NCI-H510A treated with DMSO at 0.1 percent for 48 hours (cell line): ENCODE results near the gene IL15RA.
"Not testable (repeated sequence)": the region's sequence is repeated elsewhere in the genome, so short reads cannot be mapped to it uniquely, and the experiment has no call there.

ENCODE experiments used
- DNase-seq: peaks from one replicate; lab custom pipeline; 2025; lab: John Stamatoyannopoulos, UW

The IL15RA gene

DNA sequence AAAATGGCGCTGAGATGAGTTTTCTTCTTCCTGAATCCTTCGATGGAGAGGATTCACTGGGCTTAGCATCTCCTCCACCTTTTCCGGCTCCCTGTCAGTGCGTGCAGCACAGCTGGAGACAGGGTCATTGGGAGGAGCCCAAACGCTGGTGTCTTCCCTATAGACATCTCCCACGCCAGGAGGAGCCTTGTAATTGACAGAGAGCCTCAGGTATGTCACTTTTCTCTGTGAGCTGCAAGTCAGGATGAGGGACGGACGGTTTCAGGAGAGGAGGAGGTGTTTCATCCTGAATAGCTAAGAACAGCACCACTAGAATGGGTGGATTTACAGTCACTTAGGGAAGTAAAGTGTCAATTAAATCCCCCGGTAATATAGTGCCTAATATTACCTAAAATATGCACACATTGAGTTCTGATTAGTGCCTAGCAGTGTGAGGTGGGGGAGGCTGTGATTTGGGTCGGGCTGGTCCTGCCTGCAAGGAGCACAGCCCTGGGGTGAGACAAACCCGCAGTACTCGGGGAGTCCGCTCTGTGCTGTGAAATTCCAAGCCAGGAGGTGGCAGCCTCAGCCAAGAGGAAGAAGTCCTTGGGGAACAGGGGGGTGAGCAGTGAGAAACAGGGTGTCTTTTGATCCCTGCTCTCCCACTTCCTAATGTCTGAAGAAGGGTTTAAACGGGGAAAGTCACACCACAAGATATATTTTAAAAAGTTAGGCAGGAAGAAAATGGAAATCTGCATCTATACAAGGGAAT lies 28.2 kb downstream of the IL15RA start:
- DNase-seq, result no peak

- DNase-seq, result no peak
Observed at GRCh38 chr10:5948208-5948585, 29.1 kb downstream of the IL15RA start.

DNA sequence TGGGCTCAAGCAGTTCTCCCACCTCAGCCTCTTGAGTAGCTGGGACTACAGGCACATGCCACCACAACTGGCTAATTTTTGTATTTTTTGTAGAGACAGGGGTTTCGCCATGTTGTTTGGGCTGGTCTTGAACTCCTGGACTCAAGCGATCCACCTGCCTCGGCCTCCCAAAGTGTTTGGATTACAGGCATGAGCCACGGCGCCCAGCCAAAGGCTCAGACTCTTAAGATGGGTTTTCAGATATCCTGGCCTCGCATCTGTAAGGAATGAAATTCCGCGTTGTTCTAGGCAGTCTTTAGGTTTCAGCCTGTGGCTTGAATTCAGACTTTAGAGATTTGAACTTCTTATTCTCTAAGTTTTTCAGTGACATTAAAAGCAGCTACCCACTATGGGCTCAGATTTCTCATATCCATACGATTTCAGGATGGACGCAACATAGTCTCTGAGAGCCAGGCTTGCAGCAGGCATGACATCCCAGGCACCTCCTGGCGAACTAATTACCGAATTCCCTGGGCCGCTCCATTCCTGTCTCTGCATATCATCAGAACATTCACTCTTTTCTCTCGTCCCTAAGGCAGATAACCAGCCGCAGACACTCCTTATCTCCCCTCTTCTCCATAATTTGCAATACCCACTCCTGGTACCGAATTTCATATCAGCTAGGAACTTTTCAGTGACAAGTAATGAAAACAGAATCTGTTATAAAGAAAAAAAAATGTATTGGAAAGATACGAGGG lies 29.7 kb downstream of the IL15RA start:
- DNase-seq, result no peak

DNA sequence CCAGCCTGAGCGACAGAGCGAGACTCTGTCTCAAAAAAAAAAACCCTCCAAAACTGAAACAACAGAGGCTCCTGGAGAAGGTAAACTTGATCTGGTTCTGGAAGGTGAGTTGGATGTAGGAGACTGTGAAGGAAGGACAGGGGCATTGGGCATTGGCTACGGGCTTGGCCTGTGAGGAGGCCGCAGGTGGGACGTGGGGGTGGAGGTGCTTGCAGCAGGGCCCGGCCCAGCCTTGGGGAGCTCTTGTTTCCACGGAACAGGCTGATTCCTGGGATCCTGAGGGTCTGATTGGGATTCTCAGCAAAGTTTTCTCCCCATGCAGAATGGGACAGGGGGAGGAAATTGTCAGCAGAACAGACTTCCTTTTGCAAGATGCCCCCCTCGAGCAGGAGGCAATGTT lies 30.6 kb downstream of the IL15RA start:
- no peak for DNase-seq

DNA sequence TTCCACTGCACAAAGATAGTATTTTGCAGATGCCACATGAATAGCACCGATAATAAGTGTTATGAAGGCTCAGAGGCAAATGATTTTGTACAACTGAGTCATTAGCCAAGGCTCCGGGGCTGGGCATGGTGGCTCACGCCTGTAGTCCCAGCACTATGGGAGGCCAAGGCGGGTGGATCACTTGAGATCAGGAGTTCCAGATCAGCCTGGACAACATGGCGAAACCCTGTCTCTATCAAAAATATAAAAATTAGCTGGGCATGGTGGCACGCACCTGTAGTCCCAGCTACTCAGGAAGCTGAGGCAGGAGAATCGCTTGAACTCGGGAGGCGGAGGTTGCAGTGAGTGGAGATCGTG lies 30.9 kb downstream of the IL15RA start:
- DNase-seq, result not testable (repeated sequence)

DNA sequence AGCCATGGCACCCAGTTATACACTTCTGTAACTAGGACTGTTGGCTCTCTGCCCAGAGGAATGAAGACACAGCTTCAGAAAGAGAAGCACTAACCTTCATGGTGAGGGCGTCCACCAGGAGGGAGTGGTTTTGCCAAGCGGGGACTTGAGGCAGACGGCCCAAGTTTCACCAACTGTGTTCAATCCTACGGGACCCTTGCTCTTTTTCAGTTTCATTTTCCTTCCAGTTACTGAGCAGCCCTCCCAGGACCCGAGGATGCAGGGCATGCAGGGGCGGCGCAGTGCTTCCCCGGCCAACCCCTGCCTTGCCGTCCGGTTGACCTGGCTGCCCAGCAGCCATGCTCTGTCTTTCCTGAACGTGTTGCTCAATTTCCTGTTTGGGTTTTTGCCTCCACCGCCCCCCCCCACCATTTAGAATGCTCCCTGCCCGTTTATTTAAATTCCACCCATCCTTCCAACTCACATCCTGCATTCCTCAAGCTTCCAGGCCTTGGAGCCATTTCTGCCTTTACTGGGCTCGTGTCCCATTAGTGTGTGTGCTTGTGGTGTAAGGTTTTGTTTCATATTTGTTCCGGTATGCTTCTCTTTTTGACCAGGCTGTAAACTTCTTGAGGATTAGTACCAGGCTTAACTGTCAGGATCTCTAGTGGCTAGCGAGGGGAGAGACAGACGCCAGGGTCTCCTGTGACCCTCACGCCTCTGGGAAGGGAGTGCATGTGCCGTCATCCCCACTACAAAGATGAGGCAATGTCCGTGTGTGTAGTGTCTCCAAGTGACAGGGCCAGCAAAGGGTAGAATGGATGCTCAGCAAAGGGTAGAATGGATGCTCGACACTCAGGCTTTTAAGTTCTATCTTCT lies 31.6 kb downstream of the IL15RA start:
- DNase-seq, result no peak

DNA sequence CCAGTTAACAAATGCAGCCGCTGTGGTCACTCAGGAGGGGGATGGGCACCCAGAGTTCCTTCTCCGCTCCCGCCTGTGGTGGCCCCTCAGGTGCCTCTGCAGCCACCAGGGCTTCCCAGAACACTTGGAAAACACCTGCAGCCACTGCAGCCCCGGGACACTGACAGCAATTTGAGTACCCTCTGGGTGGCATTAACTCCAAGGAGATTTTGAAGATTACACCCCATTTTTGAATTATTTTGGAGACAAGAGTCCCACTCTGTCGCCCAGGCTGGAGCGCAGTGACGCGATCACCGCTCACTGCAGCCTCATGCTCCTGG lies 32.2 kb downstream of the IL15RA start:
- no peak for DNase-seq

GRCh38 chr10:5944389-5945189 lies 32.8 kb downstream of the IL15RA start:
- no peak for DNase-seq

- no peak for DNase-seq
Observed at GRCh38 chr10:5943536-5943935, 33.8 kb downstream of the IL15RA start.

GRCh38 chr10:5942474-5942873 lies 34.9 kb downstream of the IL15RA start:
- no peak for DNase-seq

DNA sequence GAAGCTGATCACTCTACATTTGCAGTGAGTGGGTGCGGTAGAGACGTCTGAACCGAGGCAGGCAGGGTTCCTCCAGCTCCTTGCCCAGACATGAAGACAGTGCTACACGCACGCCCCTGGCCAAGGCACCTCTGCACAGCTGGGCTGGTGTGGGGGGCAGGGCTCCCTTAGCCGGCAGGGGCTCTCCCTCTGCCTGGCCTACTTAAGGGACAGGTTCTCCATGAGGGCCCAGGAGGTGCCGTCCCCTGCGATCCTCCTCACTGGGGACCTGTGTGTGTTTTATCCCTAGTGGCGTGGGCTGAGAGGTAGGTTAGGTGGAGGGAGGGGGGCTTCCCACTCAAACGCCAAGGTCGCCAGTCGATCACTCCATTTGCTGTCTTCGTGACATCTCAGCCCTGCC lies 35.3 kb downstream of the IL15RA start:
- DNase-seq, result no peak

DNA sequence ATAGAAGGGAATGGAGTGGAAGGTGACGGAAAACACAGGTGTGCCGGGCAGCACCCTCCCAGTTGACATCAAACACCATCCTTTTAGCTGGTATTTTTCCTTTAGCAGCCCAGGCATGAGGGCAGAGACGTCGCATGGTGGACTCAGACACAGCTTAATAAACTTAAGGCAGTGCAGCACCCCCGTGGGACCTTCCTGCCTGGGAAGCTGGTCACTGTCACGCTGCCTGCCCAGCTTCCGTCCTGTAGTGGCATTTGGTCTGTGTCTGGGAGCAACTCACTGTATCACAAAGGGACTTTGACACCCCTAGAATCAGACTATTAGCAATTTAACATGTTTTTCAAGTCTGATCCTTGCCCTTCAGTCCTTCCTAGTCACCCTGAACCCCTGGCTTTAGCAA lies 35.8 kb downstream of the IL15RA start:
- DNase-seq, result no peak

- no peak for DNase-seq
Observed at GRCh38 chr10:5940807-5941218, 36.5 kb downstream of the IL15RA start.

DNA sequence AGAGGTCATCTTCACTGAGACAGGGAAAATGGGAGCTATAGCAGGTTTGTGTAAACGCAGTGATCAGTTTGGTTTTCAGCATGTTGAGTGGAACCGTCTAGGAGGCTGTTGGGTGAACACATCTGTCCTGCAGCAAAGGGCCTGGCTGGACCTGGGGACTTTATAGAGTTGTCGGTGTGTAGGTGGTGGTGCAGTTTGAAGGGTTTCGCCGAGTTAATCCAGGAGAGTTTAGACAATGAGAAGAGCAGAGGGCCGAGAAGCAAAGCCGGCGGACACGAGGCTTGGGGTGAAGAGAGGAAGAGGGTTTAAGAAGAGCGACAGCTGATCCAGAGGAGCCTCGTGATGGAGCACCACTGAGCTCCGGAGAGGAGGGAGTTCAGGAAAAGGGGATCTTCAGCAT lies 39.1 kb downstream of the IL15RA start:
- no peak for DNase-seq

DNA sequence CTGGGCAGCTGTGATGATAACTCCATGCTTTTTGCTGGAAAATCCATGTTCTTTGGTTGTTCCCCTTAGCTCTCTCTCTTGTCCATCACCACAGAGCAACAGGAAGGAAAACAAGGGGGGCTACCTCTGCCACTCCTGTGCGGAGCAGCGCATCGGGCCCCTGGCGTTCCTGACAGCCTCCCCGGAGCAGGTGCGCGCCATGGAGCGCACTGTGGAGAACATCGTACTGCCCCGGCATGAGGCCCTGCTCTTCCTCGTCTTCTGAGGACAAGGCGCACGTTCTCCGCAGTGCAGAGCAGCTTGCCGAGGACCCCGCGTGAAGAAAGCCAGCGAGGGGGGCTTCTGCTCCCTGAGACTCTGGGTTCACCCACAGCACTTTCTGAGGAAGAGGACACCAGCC lies 40.3 kb downstream of the IL15RA start:
- no peak for DNase-seq

- DNase-seq, result no peak
Observed at GRCh38 chr10:5935628-5936027, 41.7 kb downstream of the IL15RA start.

DNA sequence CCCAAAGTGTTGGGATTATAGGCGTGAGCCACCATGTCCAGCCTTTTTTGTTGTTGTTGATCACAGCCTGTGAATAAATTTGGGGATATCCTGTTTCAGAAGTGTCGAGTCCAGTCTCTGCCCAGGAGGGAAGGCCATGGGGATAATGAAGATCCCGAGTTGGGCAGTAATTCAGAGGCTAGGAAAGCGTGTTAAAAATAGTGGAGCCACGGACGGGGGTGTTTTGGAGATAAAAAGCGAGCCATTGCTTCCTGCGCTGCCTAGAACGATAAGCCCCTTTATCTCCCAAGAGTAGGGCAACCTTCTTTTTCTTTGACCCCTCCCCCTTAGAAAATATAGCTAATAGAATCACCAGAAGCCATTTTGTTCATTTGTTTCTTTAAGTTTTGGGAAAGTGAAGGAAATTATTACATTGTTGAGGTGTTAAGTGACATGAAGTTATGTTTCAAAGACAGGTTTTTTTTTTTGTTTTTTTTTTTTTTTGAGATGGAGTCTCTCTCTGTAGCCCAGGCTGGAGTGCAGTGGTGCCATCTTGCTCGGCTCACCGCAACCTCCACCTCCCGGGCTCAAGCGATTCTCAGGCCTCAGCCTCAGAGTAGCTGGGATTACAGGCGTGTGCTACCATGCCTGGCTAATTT lies 43.3 kb downstream of the IL15RA start:
- no peak for DNase-seq

- DNase-seq, result no peak
Observed at GRCh38 chr10:5932345-5932744, 45.0 kb downstream of the IL15RA start.

- no peak for DNase-seq
Observed at GRCh38 chr10:5930272-5930671, 47.1 kb downstream of the IL15RA start.

DNA sequence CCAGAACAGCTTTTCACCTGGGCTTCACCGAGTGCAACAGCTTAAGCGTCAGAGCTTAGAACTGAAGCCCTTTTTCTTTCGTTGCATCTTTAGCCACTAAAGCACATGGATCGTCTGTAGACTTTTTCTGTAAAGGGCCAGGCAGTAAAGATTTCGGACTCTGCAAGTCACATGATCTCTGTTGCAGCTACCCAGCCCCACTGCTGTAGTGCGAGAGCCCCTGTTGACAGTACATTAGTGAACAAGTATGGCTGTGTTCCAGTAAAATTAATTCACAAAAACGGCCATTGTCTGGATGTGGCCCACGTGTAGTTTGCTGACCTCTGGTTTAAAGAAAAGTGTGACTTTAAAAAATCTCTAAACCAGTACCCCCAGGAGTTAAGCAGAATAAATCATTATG lies 47.9 kb downstream of the IL15RA start:
- DNase-seq, result no peak

DNA sequence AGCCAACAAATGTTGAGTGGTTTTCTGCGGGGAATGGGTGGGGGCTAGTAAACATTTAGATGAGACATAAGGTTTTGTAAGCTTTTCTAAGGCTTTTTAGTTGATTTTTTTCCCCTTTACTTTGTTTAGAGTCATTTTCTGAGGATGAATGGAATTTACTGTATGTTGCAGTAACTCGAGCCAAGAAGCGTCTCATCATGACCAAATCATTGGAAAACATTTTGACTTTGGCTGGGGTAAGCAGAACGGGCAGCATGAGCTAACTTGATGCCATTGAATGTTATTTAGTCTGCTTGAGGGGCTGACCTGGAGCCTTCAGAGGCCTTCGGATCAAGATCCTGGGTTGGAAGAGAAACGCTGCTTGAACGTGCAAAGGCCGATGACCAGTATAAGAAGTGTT lies 50.0 kb downstream of the IL15RA start:
- no peak for DNase-seq

- DNase-seq, result no peak
Observed at GRCh38 chr10:5924889-5925288, 52.5 kb downstream of the IL15RA start.
